ENCODE measurements around the gene FHOD3. TPM values are rescaled to one million over a fixed set of nuclear protein-coding genes. Genes with fewer than 3 reads are reported as not detected.

FHOD3 gene
- total and polyA plus RNA-seq, 2 of the 8 experiments (the other 6 are each of a cell fraction or from before 2014, with no cell fraction given), result 9.7 to 10.5 TPM

GRCh38 chr18:36387310-36387709 is 89.8 kb downstream of the FHOD3 start (continued):
- TF ChIP-seq CHD7 (IDR thresholded peaks at IDR 0.05; ENCODE audit: insufficient replicate concordance, low read length) (no peak), ZNF274 (IDR thresholded peaks at IDR 0.05; ENCODE audit: borderline replicate concordance, extremely low read depth, low read length) (no peak), RFX5 (IDR thresholded peaks at IDR 0.05; ENCODE audit: borderline replicate concordance, low read depth, low read length) (no peak)
